ENCODE data around the gene MCU.

DNA sequence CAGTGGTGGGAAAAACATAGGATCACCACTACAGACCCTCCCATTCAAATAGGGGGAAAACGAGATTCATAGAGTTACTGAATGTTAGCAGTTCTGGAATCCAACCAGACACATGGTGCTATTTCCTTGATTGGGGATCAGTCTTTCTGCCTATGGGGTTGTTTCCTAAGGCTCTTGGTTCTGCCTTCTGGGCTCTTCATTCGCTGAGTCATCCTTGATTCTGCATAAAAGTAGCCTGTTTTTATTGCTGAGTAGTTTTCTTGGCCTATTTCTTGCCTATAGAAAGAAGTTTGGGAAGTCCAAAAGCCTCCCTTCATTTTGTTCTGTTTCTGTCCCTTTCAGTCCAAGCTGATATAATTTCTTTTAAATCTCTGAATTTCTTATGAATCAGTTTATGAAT lies 102.3 kb downstream of the MCU start:
- TF ChIP-seq, protein P1, sequence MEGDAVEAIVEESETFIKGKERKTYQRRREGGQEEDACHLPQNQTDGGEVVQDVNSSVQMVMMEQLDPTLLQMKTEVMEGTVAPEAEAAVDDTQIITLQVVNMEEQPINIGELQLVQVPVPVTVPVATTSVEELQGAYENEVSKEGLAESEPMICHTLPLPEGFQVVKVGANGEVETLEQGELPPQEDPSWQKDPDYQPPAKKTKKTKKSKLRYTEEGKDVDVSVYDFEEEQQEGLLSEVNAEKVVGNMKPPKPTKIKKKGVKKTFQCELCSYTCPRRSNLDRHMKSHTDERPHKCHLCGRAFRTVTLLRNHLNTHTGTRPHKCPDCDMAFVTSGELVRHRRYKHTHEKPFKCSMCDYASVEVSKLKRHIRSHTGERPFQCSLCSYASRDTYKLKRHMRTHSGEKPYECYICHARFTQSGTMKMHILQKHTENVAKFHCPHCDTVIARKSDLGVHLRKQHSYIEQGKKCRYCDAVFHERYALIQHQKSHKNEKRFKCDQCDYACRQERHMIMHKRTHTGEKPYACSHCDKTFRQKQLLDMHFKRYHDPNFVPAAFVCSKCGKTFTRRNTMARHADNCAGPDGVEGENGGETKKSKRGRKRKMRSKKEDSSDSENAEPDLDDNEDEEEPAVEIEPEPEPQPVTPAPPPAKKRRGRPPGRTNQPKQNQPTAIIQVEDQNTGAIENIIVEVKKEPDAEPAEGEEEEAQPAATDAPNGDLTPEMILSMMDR (IDR thresholded peaks at IDR 0.05), result no peak
- TF ChIP-seq POLR2A (IDR thresholded peaks at IDR 0.05), result no peak
